Measurements from ENCODE around the gene METTL26. TPM values are rescaled to one million over a fixed set of nuclear protein-coding genes. Genes with fewer than 3 reads are reported as not detected.

METTL26 gene
- total RNA-seq, 4 donors from 2014 or later: 32.6 to 91.8 (median 86.7) TPM

DNA sequence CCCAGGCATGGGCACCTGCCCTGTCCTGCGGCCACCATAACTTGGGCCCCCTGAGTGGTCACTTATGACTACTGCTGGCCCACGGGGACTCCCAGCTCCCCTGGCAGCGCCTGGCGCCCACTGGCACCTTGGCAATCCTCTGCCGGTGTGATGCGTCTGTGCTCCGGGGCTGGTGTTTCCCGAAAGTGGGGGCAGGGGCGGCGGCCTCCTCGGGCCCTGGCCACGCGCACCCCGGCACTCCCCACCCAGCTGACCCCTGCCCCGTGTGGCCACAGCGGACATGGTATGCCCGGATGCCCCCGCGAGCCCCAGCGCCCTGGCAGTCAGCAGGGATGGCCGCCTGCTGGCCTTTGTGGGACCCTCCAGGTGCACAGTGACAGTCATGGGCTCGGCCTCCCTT, 21.4 kb upstream of the METTL26 start:
- in situ Hi-C loops (cut with MboI; ENCODE audit: low pct_ligation_motif_present in 1 of 4, low pct_unique_long_range_greater_than_20kb in 1 of 4, low sequenced_read_pairs in 3 of 4): no loop called here

DNA sequence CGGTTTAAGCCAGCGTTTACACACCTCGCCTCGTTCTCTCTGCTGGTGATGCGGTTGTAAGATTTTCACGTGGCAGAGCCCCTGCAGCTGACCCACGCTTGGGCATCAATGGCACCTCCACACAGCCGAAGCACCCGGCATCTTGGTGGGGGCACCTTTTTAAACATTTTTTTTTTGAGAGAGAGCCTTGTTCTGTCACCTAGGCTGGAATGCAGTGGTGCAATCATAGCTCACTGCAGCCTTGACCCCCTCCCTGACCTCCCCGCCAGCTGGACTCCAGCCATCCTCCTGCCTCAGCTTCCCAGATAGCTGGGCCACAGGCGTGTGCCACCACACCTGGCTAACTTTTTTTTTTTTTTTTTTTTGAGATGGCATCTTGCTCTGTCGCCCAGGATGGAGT, 17.9 kb upstream of the METTL26 start:
- 96% methylated on average over 12 of the region's 12 CpGs; no CpG with 5 or more reads in 1 of the 2 donors for WGBS, 2 donors (ENCODE audit: low coverage in 1 of 2)
- H3K27me3 ChIP-seq: no peaks in the 10 kb centered on the region
- H3K4me3 ChIP-seq: no peak overlapping the region
- H3K4me1 ChIP-seq: peaks cover 8 to 14% (median 12%) of the 10 kb centered on the region in 4 donors
- in situ Hi-C loops (cut with MboI; ENCODE audit: low pct_ligation_motif_present in 1 of 4, low pct_unique_long_range_greater_than_20kb in 1 of 4, low sequenced_read_pairs in 3 of 4): no loop called here
- H3K27ac ChIP-seq: no peak overlapping the region
- no peaks in the 10 kb centered on the region for H3K9me3 ChIP-seq
- DNase-seq: no peak
- intact Hi-C loops (cut with DNase I; ENCODE audit: low total_unique reads): no loop called here
- no peak for TF ChIP-seq CTCF (IDR thresholded peaks at IDR 0.05)
- no peak for TF ChIP-seq POLR2A (IDR thresholded peaks at IDR 0.05)
- no peak for TF ChIP-seq POLR2AphosphoS5 (IDR thresholded peaks at IDR 0.05)
- TF ChIP-seq EP300 (IDR thresholded peaks at IDR 0.05; ENCODE audit: low read depth): no peak
- H3K36me3 ChIP-seq: no peaks in the 10 kb centered on the region

More for the DNA sequence above, 21.4 kb upstream of the METTL26 start:
- 100% methylated on average over 11 of the region's 22 CpGs; no CpG with 5 or more reads in 1 of the 2 donors for WGBS, 2 donors (ENCODE audit: low coverage in 1 of 2)
- H3K4me3 ChIP-seq: no peak overlapping the region
- TF ChIP-seq POLR2A (IDR thresholded peaks at IDR 0.05) (no peak), EP300 (IDR thresholded peaks at IDR 0.05; ENCODE audit: low read depth) (no peak), CTCF (IDR thresholded peaks at IDR 0.05) (no peak), POLR2AphosphoS5 (IDR thresholded peaks at IDR 0.05) (no peak)
- no peaks in the 10 kb centered on the region for H3K9me3 ChIP-seq
- no peaks in the 10 kb centered on the region for H3K27me3 ChIP-seq
- intact Hi-C loops (cut with DNase I; ENCODE audit: low total_unique reads): no loop called here
- no peaks in the 10 kb centered on the region for H3K36me3 ChIP-seq
- peaks cover 10 to 16% (median 14%) of the 10 kb centered on the region in 4 donors for H3K4me1 ChIP-seq
- DNase-seq: no peak
- no peak overlapping the region for H3K27ac ChIP-seq

GRCh38 chr16:652454-653305, 16.6 kb upstream of the METTL26 start:
- TF ChIP-seq POLR2A (IDR thresholded peaks at IDR 0.05) (no peak), EP300 (IDR thresholded peaks at IDR 0.05; ENCODE audit: low read depth) (no peak), CTCF (IDR thresholded peaks at IDR 0.05) (no peak), POLR2AphosphoS5 (IDR thresholded peaks at IDR 0.05) (no peak)
- Histone ChIP-seq H3K9me3 (no peaks in the 10 kb centered on the region), H3K27me3 (no peaks in the 10 kb centered on the region), H3K4me3 (no peak overlapping the region), H3K36me3 (no peaks in the 10 kb centered on the region), H3K4me1 (peaks cover 16 to 28% (median 24%) of the 10 kb centered on the region in 4 donors), H3K27ac (no peak overlapping the region)
- 77 to 91% methylated on average over 5 to 24 of the region's 28 CpGs for WGBS, 2 donors (ENCODE audit: low coverage in 1 of 2)
- intact Hi-C loops (cut with DNase I; ENCODE audit: low total_unique reads): no loop called here
- DNase-seq: no peak
- in situ Hi-C loops (cut with MboI; ENCODE audit: low pct_ligation_motif_present in 1 of 4, low pct_unique_long_range_greater_than_20kb in 1 of 4, low sequenced_read_pairs in 3 of 4): no loop called here

DNA sequence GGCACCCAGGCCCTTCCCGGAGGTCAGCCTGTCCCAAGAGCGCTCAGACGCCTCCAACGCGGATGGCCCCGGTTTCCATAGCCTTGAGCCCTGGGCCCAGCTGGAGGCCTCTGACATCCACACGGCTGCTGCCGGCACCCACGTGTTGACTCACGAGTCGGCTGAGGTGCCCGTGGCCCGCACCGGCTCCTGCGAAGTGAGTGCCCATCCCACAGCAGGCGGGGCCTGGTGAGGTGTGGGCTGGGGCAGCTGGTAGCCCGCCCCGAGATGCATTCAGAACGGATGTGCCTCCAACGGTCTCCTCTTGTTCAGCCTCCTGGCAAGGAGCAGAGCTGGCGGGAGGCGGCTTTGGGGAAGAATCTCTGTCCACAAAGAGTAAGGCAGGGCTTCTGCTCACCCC, 15.7 kb upstream of the METTL26 start:
- 96% methylated on average over 14 of the region's 22 CpGs; no CpG with 5 or more reads in 1 of the 2 donors for WGBS, 2 donors (ENCODE audit: low coverage in 1 of 2)
- intact Hi-C loops (cut with DNase I; ENCODE audit: low total_unique reads): no loop called here
- H3K4me1 ChIP-seq: peaks cover 24 to 36% (median 33%) of the 10 kb centered on the region in 4 donors
- no peaks in the 10 kb centered on the region for H3K27me3 ChIP-seq
- H3K9me3 ChIP-seq: no peaks in the 10 kb centered on the region
- H3K4me3 ChIP-seq: no peak overlapping the region
- H3K36me3 ChIP-seq: no peaks in the 10 kb centered on the region
- TF ChIP-seq EP300 (IDR thresholded peaks at IDR 0.05; ENCODE audit: low read depth) (no peak), POLR2A (IDR thresholded peaks at IDR 0.05) (no peak), POLR2AphosphoS5 (IDR thresholded peaks at IDR 0.05) (no peak), CTCF (IDR thresholded peaks at IDR 0.05) (no peak)
- H3K27ac ChIP-seq: no peak overlapping the region
- in situ Hi-C loops (cut with MboI; ENCODE audit: low pct_ligation_motif_present in 1 of 4, low pct_unique_long_range_greater_than_20kb in 1 of 4, low sequenced_read_pairs in 3 of 4): no loop called here
- no peak for DNase-seq

Measured in transverse colon (tissue), 4 donors.